ENCODE results near the gene C6orf132. TPM values are rescaled to one million over a fixed set of nuclear protein-coding genes. Genes with fewer than 3 reads are reported as not detected.

Gene C6orf132
- total and polyA plus RNA-seq, 2 donors from 2014 or later = 5.6 to 42.7 TPM

GRCh38 chr6:42091718-42092023 is 50.7 kb downstream of the C6orf132 start:
- TF ChIP-seq, protein P1, sequence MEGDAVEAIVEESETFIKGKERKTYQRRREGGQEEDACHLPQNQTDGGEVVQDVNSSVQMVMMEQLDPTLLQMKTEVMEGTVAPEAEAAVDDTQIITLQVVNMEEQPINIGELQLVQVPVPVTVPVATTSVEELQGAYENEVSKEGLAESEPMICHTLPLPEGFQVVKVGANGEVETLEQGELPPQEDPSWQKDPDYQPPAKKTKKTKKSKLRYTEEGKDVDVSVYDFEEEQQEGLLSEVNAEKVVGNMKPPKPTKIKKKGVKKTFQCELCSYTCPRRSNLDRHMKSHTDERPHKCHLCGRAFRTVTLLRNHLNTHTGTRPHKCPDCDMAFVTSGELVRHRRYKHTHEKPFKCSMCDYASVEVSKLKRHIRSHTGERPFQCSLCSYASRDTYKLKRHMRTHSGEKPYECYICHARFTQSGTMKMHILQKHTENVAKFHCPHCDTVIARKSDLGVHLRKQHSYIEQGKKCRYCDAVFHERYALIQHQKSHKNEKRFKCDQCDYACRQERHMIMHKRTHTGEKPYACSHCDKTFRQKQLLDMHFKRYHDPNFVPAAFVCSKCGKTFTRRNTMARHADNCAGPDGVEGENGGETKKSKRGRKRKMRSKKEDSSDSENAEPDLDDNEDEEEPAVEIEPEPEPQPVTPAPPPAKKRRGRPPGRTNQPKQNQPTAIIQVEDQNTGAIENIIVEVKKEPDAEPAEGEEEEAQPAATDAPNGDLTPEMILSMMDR (IDR thresholded peaks at IDR 0.05; ENCODE audit: borderline replicate concordance, extremely low read depth, insufficient read depth) = no peak
- intact Hi-C loops (cut with DNase I) = no loop called here
- peak in 4 of 5 donors; percentile 66 to 90 (median 81) for DNase-seq
- no peak for FAIRE-seq
- peaks cover 0 to 2% (median 0%) of the 10 kb centered on the region in 3 donors for H3K4me1 ChIP-seq (ENCODE audit: control insufficient read depth in 2 of 3, insufficient read depth in 2 of 3, low read depth in 1 of 3, low read length in 3 of 3)
- no peak overlapping the region for H3K4me3 ChIP-seq (ENCODE audit: low read length in 3 of 3)
- no peak overlapping the region for H3K9ac ChIP-seq (ENCODE audit: low read length in 3 of 3)
- H3K27me3 ChIP-seq (ENCODE audit: control insufficient read depth, insufficient read depth, low read length) = no peaks in the 10 kb centered on the region
- H3K9me3 ChIP-seq (ENCODE audit: control insufficient read depth in 2 of 3, insufficient read depth in 1 of 3, low read length in 3 of 3) = no peaks in the 10 kb centered on the region
- no peaks in the 10 kb centered on the region for H3K36me3 ChIP-seq (ENCODE audit: control insufficient read depth in 2 of 3, insufficient read depth in 3 of 3, low read length in 3 of 3)
- no peak overlapping the region for H3K27ac ChIP-seq (ENCODE audit: low read depth in 2 of 2, low read length in 2 of 2)

DNA sequence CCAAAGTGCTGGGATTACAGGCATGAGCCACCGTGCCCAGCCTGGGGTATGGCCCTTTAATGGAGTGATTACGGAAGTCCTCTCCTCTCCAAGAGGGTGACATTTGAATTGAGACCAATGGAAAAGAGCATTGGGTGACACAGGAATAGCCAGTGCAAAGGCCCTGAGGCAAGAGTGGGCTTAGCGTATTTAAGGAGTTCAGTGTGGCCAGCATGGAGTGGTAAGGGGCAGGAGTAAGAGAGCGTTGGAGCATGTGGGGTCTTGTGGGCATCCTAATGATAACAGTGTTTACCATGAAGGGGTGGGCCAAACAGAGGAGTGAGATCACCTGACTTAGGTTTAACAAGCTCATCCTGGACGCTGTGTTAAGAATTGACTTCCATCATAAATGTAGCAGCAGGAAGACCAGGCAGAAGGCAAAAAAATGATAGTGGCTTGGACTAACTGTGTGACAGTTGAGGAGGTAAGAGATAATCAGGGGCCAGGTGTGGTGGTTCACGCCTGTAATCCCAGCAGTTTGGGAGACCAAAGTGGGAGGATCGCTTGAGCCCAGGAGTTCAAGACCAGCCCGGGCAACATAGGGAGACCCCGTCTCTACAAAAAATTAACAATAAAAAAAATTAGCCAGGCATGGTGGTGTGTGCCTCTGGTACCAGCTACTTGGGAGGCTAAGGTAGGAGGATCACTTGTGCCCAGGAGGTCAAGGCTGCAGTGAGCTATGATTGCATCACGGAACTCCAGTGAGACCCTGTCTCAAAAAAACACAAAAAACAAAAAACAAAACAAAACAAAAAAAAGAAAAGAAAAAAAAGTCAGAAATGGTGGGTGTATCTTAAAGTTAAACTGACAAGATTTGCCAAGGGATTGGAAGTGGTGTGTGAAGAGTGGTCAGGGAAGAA is 51.4 kb downstream of the C6orf132 start:
- Histone ChIP-seq H3K4me3 (ENCODE audit: low read length in 3 of 3) (no peak overlapping the region), H3K36me3 (ENCODE audit: control insufficient read depth in 2 of 3, insufficient read depth in 3 of 3, low read length in 3 of 3) (no peaks in the 10 kb centered on the region), H3K9ac (ENCODE audit: low read length in 3 of 3) (no peak overlapping the region), H3K27me3 (ENCODE audit: control insufficient read depth, insufficient read depth, low read length) (no peaks in the 10 kb centered on the region), H3K4me1 (ENCODE audit: control insufficient read depth in 2 of 3, insufficient read depth in 2 of 3, low read depth in 1 of 3, low read length in 3 of 3) (peaks cover 0 to 4% (median 0%) of the 10 kb centered on the region in 3 donors), H3K27ac (ENCODE audit: low read depth in 2 of 2, low read length in 2 of 2) (no peak overlapping the region), H3K9me3 (ENCODE audit: control insufficient read depth in 2 of 3, insufficient read depth in 1 of 3, low read length in 3 of 3) (no peaks in the 10 kb centered on the region)
- TF ChIP-seq, protein P1 (IDR thresholded peaks at IDR 0.05; ENCODE audit: borderline replicate concordance, extremely low read depth, insufficient read depth) = no peak
- FAIRE-seq = no peak
- no peak for DNase-seq
- intact Hi-C loops (cut with DNase I) = no loop called here

GRCh38 chr6:42088101-42088591 is 54.3 kb downstream of the C6orf132 start:
- Histone ChIP-seq H3K36me3 (ENCODE audit: control insufficient read depth in 2 of 3, insufficient read depth in 3 of 3, low read length in 3 of 3) (no peaks in the 10 kb centered on the region), H3K27ac (ENCODE audit: low read depth in 2 of 2, low read length in 2 of 2) (no peak overlapping the region), H3K4me1 (ENCODE audit: control insufficient read depth in 2 of 3, insufficient read depth in 2 of 3, low read depth in 1 of 3, low read length in 3 of 3) (peaks cover 0 to 7% (median 0%) of the 10 kb centered on the region in 3 donors), H3K9ac (ENCODE audit: low read length in 3 of 3) (no peak overlapping the region), H3K4me3 (ENCODE audit: low read length in 3 of 3) (no peak overlapping the region), H3K27me3 (ENCODE audit: control insufficient read depth, insufficient read depth, low read length) (no peaks in the 10 kb centered on the region), H3K9me3 (ENCODE audit: control insufficient read depth in 2 of 3, insufficient read depth in 1 of 3, low read length in 3 of 3) (no peaks in the 10 kb centered on the region)
- FAIRE-seq (no peak), DNase-seq (peak in 1 of 5 donors; percentile 86)
- TF ChIP-seq, protein P1 (IDR thresholded peaks at IDR 0.05; ENCODE audit: borderline replicate concordance, extremely low read depth, insufficient read depth) = no peak
- intact Hi-C loops (cut with DNase I) = no loop called here
